Liver (tissue), 9 donors: ENCODE measurements around the gene NCK1. TPM values are rescaled to one million over a fixed set of nuclear protein-coding genes. Genes with fewer than 3 reads are reported as not detected.

Experiments
- DNase-seq: peaks from one replicate; pipeline ENCODE4 v3.0.0-alpha.2; 2017; ENCODE audit warnings: low spot score
- H3K27ac ChIP-seq, 2 donors: one replicate each; pipeline ENCODE4 v1.7.0; 2013; ENCODE audit warnings: inconsistent platforms in 2 of 2, low read length in 2 of 2, control low read depth in 1 of 2, low read depth in 1 of 2, mild to moderate bottlenecking in 1 of 2
- H3K27me3 ChIP-seq, 4 donors: one replicate each; pipeline versions ENCODE4 v1.6.1 to v1.7.0; 2013; ENCODE audit warnings: low read length in 3 of 4, inconsistent platforms in 1 of 4, mild to moderate bottlenecking in 1 of 4, moderate library complexity in 1 of 4; ENCODE audit not compliant: control insufficient read depth in 4 of 4, insufficient read depth in 4 of 4
- H3K36me3 ChIP-seq, 4 donors: one replicate each; pipeline versions ENCODE4 v1.6.1 to v1.7.0; 2013; ENCODE audit warnings: low read length in 3 of 4, mild to moderate bottlenecking in 3 of 4, low read depth in 1 of 4, moderate library complexity in 1 of 4; ENCODE audit not compliant: control insufficient read depth in 4 of 4, insufficient read depth in 3 of 4
- H3K4me1 ChIP-seq, 4 donors: one replicate each; pipeline versions ENCODE4 v1.6.1 to v1.7.0; 2013; ENCODE audit warnings: low read length in 3 of 4, mild to moderate bottlenecking in 3 of 4, moderate library complexity in 1 of 4; ENCODE audit not compliant: control insufficient read depth in 4 of 4, insufficient read depth in 4 of 4
- H3K4me3 ChIP-seq, 3 donors: one replicate each; pipeline versions ENCODE4 v1.6.1 to v1.7.0; 2013; ENCODE audit warnings: low read length in 3 of 3, control low read depth in 1 of 3, low read depth in 1 of 3, mild to moderate bottlenecking in 1 of 3
- H3K9ac ChIP-seq, 2 donors: one replicate each; pipeline ENCODE4 v1.7.0; 2013; ENCODE audit warnings: low read length in 2 of 2, mild to moderate bottlenecking in 2 of 2, moderate library complexity in 2 of 2, control low read depth in 1 of 2, low read depth in 1 of 2
- H3K9me3 ChIP-seq, 4 donors: one replicate each; pipeline versions ENCODE4 v1.6.1 to v1.7.0; 2013; ENCODE audit warnings: low read length in 3 of 4; ENCODE audit not compliant: control insufficient read depth in 4 of 4
- FOXA1 ChIP-seq: IDR thresholded peaks from 2 replicates; pipeline ENCODE4 v1.6.1; 2016; ENCODE audit warnings: antibody characterized with exemption
- MAX ChIP-seq: IDR thresholded peaks from 2 replicates; pipeline ENCODE4 v1.6.1; 2016; ENCODE audit warnings: antibody characterized with exemption
- NR2F2 ChIP-seq: IDR thresholded peaks from 2 replicates; pipeline ENCODE4 v1.6.1; 2016; ENCODE audit warnings: antibody characterized with exemption
- RXRA ChIP-seq, 2 donors: IDR thresholded peaks; 2 replicates each; pipeline ENCODE4 v1.6.1; 2017 to 2018; ENCODE audit warnings: antibody characterized with exemption in 2 of 2, mild to moderate bottlenecking in 1 of 2
- SP1 ChIP-seq: IDR thresholded peaks from 2 replicates; pipeline ENCODE4 v1.6.1; 2018; ENCODE audit warnings: antibody characterized with exemption, mild to moderate bottlenecking
- YY1 ChIP-seq: IDR thresholded peaks from 2 replicates; pipeline ENCODE4 v1.6.1; 2016; ENCODE audit warnings: antibody characterized with exemption, mild to moderate bottlenecking
- WGBS: extraction: QIAGEN DNeasy Blood & Tissue Kit; methylation state at CpG from one replicate; pipeline ENCODE4 v1.1.7; 2013; 5-methylcytosine and 5-hydroxymethylcytosine counted together
- polyA plus RNA-seq, 2 donors: library from polyadenylated mRNA; stranded (reverse) in 1 of 2; unstranded in 1 of 2; fragments of 200-250 nt in 1 of 2; fragments of >200 nt in 1 of 2; fragmentation: Nextera tagmentation in 1 of 2; extraction: Ambion mirVana in 1 of 2; gene quantifications; one replicate each; pipeline versions ENCODE4 v1.2.1 to v1.2.3, GENCODE V29; 2013 to 2015
- total RNA-seq, 2 donors: library from RNA; depleted of rRNA; stranded (reverse); fragments of >200 nt; gene quantifications; one replicate each; pipeline ENCODE4 v1.2.3, GENCODE V29; 2014
- TF ChIP-seq, protein P1 (sequence below): IDR thresholded peaks from 2 replicates; pipeline ENCODE4 v1.6.1; 2016; ENCODE audit warnings: antibody characterized with exemption
- donor health status: healthy.
- donor health status: healthy.
- donor health status: healthy.
- donor health status: healthy.
- donor health status: healthy.

Gene NCK1
- total and polyA plus RNA-seq, 4 donors, result 13.7 to 35.8 (median 19.4) TPM

DNA sequence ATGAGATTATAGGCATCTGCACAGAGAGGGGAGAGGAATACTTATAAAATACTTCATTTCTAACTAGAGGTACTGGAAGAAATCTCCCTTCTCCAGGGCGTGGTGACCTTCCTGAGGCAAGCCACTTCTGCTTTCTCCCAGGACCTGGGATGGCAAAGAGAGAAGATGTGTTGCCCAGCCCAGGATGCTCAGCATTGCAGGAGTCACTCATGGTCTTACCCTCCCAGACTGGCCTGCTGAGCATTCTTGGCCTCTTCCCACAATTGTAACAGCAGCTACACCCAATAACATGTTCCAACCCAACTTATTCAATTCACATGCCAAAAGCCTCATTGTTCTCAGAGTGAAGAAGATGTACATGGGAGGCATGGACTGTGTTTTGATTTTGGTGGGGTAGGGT is 133.6 kb downstream of the NCK1 start:
- Histone ChIP-seq H3K27ac (peak overlapping the region; percentile 42 to 72), H3K9me3 (peaks cover 0 to 3% (median 0%) of the 10 kb centered on the region in 4 donors), H3K27me3 (no peaks in the 10 kb centered on the region), H3K36me3 (no peaks in the 10 kb centered on the region), H3K9ac (no peak overlapping the region), H3K4me1 (peaks cover 3 to 6% (median 4%) of the 10 kb centered on the region in 4 donors), H3K4me3 (no peak overlapping the region)
- WGBS, result 85% methylated on average over 1 of the region's 1 CpG
- TF ChIP-seq YY1, result no peak
- TF ChIP-seq, protein P1, sequence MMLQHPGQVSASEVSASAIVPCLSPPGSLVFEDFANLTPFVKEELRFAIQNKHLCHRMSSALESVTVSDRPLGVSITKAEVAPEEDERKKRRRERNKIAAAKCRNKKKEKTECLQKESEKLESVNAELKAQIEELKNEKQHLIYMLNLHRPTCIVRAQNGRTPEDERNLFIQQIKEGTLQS, result no peak
- TF ChIP-seq SP1, result no peak
- no peak for TF ChIP-seq FOXA1
- no peak for TF ChIP-seq MAX
- TF ChIP-seq RXRA (IDR thresholded peaks at IDR 0.05), result no peak
- no peak for TF ChIP-seq NR2F2
- DNase-seq, result no peak

Other genes starting within 250 kb of the NCK1 start
- 10 to 100 TPM; 26.7 to 28.0 TPM for gene STAG1, start 109.8 kb upstream of the NCK1 start, total RNA-seq
- 1 to 10 TPM; 4.6 to 6.6 TPM for gene STAG1, start 109.8 kb upstream of the NCK1 start, polyA plus RNA-seq
- under 1 TPM; 0.51 to 0.59 TPM for gene SLC35G2, start 43.1 kb upstream of the NCK1 start, total RNA-seq
- 1 to 10 TPM in 1 of 2 donors, under 1 TPM in 1; 0.86 to 1.2 TPM for gene SLC35G2, start 43.1 kb upstream of the NCK1 start, polyA plus RNA-seq
- gene IL20RB, start 95.8 kb downstream of the NCK1 start, total RNA-seq, result 1 to 10 TPM in 1 of 2 donors, under 1 TPM in 1; 0.14 to 1.3 TPM
- under 1 TPM; 0.14 to 0.53 TPM for gene IL20RB, start 95.8 kb downstream of the NCK1 start, polyA plus RNA-seq